Sigmoid colon (tissue), 4 donors: ENCODE measurements around the gene MAGEB16.

Experiments
- CTCF ChIP-seq, 4 experiments: fragments of 450-650 bp in 3 of 4; fragments of 200-600 bp in 1 of 4; IDR thresholded peaks; one replicate each; pipeline ENCODE4 v1.5.1; 2016 to 2019; ENCODE audit warnings: antibody characterized with exemption in 4 of 4, mild to moderate bottlenecking in 3 of 4, moderate library complexity in 2 of 4
- EP300 ChIP-seq, 4 donors: sonication (generic); formaldehyde crosslinking; IDR thresholded peaks; one replicate each; pipeline ENCODE4 v1.6.1; 2017; ENCODE audit warnings: antibody characterized with exemption in 4 of 4

- TF ChIP-seq CTCF (IDR thresholded peaks at IDR 0.05), result no peak
- TF ChIP-seq EP300 (IDR thresholded peaks at IDR 0.05), result no peak
Observed at GRCh38 chrX:35798042-35798441, at the start of gene MAGEB16.
